ENCODE results near the gene TRMT112. TPM values are rescaled to one million over a fixed set of nuclear protein-coding genes. Genes with fewer than 3 reads are reported as not detected.

Gene TRMT112
- total and polyA plus RNA-seq, 10 of the 15 experiments (the other 5 are each of a cell fraction or from before 2014, with no cell fraction given) = 212 to 455 (median 308) TPM

- no peak for FAIRE-seq
- no peaks in the 10 kb centered on the region for H4K20me1 ChIP-seq (ENCODE audit: control insufficient read depth, insufficient read depth)
These were observed 6.0 kb upstream of the TRMT112 start for GRCh38 chr11:64323373-64323772.

GRCh38 chr11:64322925-64323260, 5.5 kb upstream of the TRMT112 start:
- H3K4me3 ChIP-seq = no peak overlapping the region
- no peaks in the 10 kb centered on the region for H3K27me3 ChIP-seq (replicated peaks in 1 of 2; ENCODE audit: control insufficient read depth in 2 of 2, insufficient read depth in 2 of 2, low read length in 1 of 2)
- no peak overlapping the region for H2AFZ ChIP-seq (ENCODE audit: control insufficient read depth, low read depth, low read length)
- peaks cover 0 to 2% of the 10 kb centered on the region in 2 experiments; a peak in 2 of 4 replicates for H3K36me3 ChIP-seq (ENCODE audit: control insufficient read depth in 2 of 2, insufficient read depth in 2 of 2, low read length in 1 of 2)
- no TSS peak for BruUV-seq (replicated peaks)
- H4K20me1 ChIP-seq (ENCODE audit: control insufficient read depth, insufficient read depth) = no peaks in the 10 kb centered on the region
- no peak overlapping the region for H3K4me2 ChIP-seq (ENCODE audit: control insufficient read depth, insufficient read depth)
- no peak overlapping the region for H3K9ac ChIP-seq (ENCODE audit: control insufficient read depth, insufficient read depth, low read length)
- WGBS (ENCODE audit: insufficient coverage, insufficient replicate concordance, low lambda C conversion rate, missing lambda C conversion rate) = 83% methylated on average over 7 of the region's 7 CpGs
- H3K9me3 ChIP-seq (replicated peaks; ENCODE audit: control insufficient read depth, insufficient read depth, low read length) = no peaks in the 10 kb centered on the region; the same call in 2 of the 3 replicates
- in situ Hi-C loops (cut with MboI) = no loop called here
- CTCF ChIA-PET = interaction anchor here (1.3 to 3.6 kb wide), 4 partner anchors 9 to 126 kb away, joined by 3 to 19 read pairs (median 11); no protein-coding TSS in a partner anchor
- no peak for FAIRE-seq
- peaks cover 4% of the 10 kb centered on the region; the same call in 1 of the 2 replicates for H3K4me1 ChIP-seq (ENCODE audit: control insufficient read depth, insufficient read depth, low read length)
- H3K79me2 ChIP-seq (ENCODE audit: control insufficient read depth, insufficient read depth, low read length) = peaks cover 16% of the 10 kb centered on the region
- intact Hi-C loops (cut with micrococcal nuclease; ENCODE audit: unreplicated experiment) = no loop called here
- H3K27ac ChIP-seq (ENCODE audit: control insufficient read depth, insufficient read depth) = no peak overlapping the region
- POLR2A ChIA-PET = interaction anchor here (1.4 to 2.1 kb wide), 2 partner anchors 9 to 19 kb away, joined by 3 to 6 read pairs; no protein-coding TSS in a partner anchor
- SMC1A ChIA-PET (ENCODE audit: uncharacterized antibody, unreplicated experiment) = interaction anchor here (1.5 kb wide), 1 partner anchor 9 kb away, joined by 4 read pairs; no protein-coding TSS in a partner anchor
- no peak for ATAC-seq
- no peak for DNase-seq (ENCODE audit: low read depth, low spot score)
- RAD21 ChIA-PET (ENCODE audit: unreplicated experiment) = interaction anchor here (0.6 kb wide), 1 partner anchor 9 kb away, joined by 4 read pairs; no protein-coding TSS in a partner anchor
- TF ChIP-seq ZNF274 (IDR thresholded peaks at IDR 0.05; ENCODE audit: insufficient read depth, insufficient read length) (no peak), SIN3A (IDR thresholded peaks at IDR 0.05; ENCODE audit: low read depth, low read length) (no peak)

More at GRCh38 chr11:64323373-64323772, 6.0 kb upstream of the TRMT112 start:
- no peak overlapping the region for H3K4me2 ChIP-seq (ENCODE audit: control insufficient read depth, insufficient read depth)
- H3K9me3 ChIP-seq (replicated peaks; ENCODE audit: control insufficient read depth, insufficient read depth, low read length) = no peaks in the 10 kb centered on the region; the same call in 2 of the 3 replicates
- peaks cover 4% of the 10 kb centered on the region; the same call in 1 of the 2 replicates for H3K4me1 ChIP-seq (ENCODE audit: control insufficient read depth, insufficient read depth, low read length)
- POLR2A ChIA-PET = interaction anchor here (0.6 to 1.4 kb wide), 4 partner anchors 8 to 1620 kb away, joined by 3 to 6 read pairs (median 3); no protein-coding TSS in a partner anchor
- no peak overlapping the region for H3K9ac ChIP-seq (ENCODE audit: control insufficient read depth, insufficient read depth, low read length)
- no TSS peak for BruUV-seq (replicated peaks)
- H3K27ac ChIP-seq (ENCODE audit: control insufficient read depth, insufficient read depth) = no peak overlapping the region
- SMC1A ChIA-PET (ENCODE audit: uncharacterized antibody, unreplicated experiment) = no interaction called here
- no peaks in the 10 kb centered on the region for H3K27me3 ChIP-seq (replicated peaks in 1 of 2; ENCODE audit: control insufficient read depth in 2 of 2, insufficient read depth in 2 of 2, low read length in 1 of 2)
- peaks cover 0 to 2% of the 10 kb centered on the region in 2 experiments; a peak in 2 of 4 replicates for H3K36me3 ChIP-seq (ENCODE audit: control insufficient read depth in 2 of 2, insufficient read depth in 2 of 2, low read length in 1 of 2)
- CTCF ChIA-PET = interaction anchor here (0.7 to 3.6 kb wide), 5 partner anchors 9 to 459 kb away, joined by 3 to 19 read pairs (median 5); no protein-coding TSS in a partner anchor
- H3K79me2 ChIP-seq (ENCODE audit: control insufficient read depth, insufficient read depth, low read length) = peaks cover 13% of the 10 kb centered on the region
- DNase-seq (ENCODE audit: low read depth, low spot score) (no peak), ATAC-seq (no peak)
- intact Hi-C loops (cut with micrococcal nuclease; ENCODE audit: unreplicated experiment) = no loop called here
- in situ Hi-C loops (cut with MboI) = no loop called here
- no peak overlapping the region for H3K4me3 ChIP-seq
- RAD21 ChIA-PET (ENCODE audit: unreplicated experiment) = interaction anchor here (0.6 to 2.0 kb wide), 3 partner anchors 8 to 12 kb away, joined by 4 to 6 read pairs (median 4); no protein-coding TSS in a partner anchor
- no peak overlapping the region for H2AFZ ChIP-seq (ENCODE audit: control insufficient read depth, low read depth, low read length)
- 63% methylated on average over 5 of the region's 5 CpGs for WGBS (ENCODE audit: insufficient coverage, insufficient replicate concordance, low lambda C conversion rate, missing lambda C conversion rate)
- TF ChIP-seq ETV6 (conservative IDR thresholded peaks at IDR 0.05 in 1 of 2, IDR thresholded peaks at IDR 0.05 in 1 of 2; ENCODE audit: borderline replicate concordance in 1 of 2, low read depth in 1 of 2) (no peak), MYC (IDR thresholded peaks at IDR 0.05; ENCODE audit: insufficient read depth, insufficient read length, insufficient replicate concordance, low read length, severe bottlenecking) (no peak), SUZ12 (IDR thresholded peaks at IDR 0.05; ENCODE audit: unreplicated experiment) (no peak), ATF7 (IDR thresholded peaks at IDR 0.05; ENCODE audit: low read depth) (no peak), POLR2A (IDR thresholded peaks at IDR 0.05; ENCODE audit: low read depth, low read length) (no peak; the same call in 1 of the 2 replicates), STAT1 (conservative IDR thresholded peaks at IDR 0.05) (no peak), SUPT20H (IDR thresholded peaks at IDR 0.05; ENCODE audit: borderline replicate concordance, control insufficient read depth, low read depth, low read length) (no peak), ZNF384 (IDR thresholded peaks at IDR 0.05; ENCODE audit: borderline replicate concordance, low read depth, low read length) (no peak)

Data from GM12878 (cell line).